ENCODE measurements around the gene EBF3. TPM values are rescaled to one million over a fixed set of nuclear protein-coding genes. Genes with fewer than 3 reads are reported as not detected.
A peak's percentile ranks its signal among the peaks of the same experiment; 100 is the strongest.

Gene EBF3
- total and polyA plus RNA-seq, 2 experiments from 2014 or later: 0.22 to 0.77 TPM

DNA sequence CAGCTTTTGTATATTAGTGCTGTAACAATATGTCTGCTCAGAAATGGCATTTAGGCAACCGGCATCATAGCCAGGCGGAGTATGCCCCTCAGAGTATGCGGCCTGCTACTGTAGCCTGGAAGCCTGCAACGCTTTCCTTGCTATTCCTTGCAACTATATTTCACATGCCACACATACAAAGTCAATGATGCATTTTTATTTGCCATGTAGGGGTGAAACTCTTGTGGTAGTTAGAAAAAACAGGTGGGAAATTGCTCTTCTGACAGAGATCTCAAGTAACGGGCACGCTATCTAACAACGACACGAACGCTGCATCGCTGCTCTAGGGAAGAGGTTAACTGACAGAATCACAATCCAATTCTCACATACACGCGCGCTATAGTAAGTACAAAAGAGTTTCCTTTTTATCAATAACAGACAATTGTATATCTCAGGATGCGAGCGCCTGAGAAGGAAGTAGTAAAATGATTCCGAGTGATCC is 5.9 kb downstream of the EBF3 start:
- H3K79me2 ChIP-seq: no peaks in the 10 kb centered on the region
- no peaks in the 10 kb centered on the region for H3K9me2 ChIP-seq (replicated peaks; ENCODE audit: insufficient read depth)
- TF ChIP-seq EZH2phosphoT487 (IDR thresholded peaks at IDR 0.05; ENCODE audit: low read depth, severe bottlenecking, unreplicated experiment) (peak; percentile 4), EZH2 (IDR thresholded peaks at IDR 0.05; ENCODE audit: borderline replicate concordance) (no peak)
- TF ChIP-seq, protein P1, sequence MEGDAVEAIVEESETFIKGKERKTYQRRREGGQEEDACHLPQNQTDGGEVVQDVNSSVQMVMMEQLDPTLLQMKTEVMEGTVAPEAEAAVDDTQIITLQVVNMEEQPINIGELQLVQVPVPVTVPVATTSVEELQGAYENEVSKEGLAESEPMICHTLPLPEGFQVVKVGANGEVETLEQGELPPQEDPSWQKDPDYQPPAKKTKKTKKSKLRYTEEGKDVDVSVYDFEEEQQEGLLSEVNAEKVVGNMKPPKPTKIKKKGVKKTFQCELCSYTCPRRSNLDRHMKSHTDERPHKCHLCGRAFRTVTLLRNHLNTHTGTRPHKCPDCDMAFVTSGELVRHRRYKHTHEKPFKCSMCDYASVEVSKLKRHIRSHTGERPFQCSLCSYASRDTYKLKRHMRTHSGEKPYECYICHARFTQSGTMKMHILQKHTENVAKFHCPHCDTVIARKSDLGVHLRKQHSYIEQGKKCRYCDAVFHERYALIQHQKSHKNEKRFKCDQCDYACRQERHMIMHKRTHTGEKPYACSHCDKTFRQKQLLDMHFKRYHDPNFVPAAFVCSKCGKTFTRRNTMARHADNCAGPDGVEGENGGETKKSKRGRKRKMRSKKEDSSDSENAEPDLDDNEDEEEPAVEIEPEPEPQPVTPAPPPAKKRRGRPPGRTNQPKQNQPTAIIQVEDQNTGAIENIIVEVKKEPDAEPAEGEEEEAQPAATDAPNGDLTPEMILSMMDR (IDR thresholded peaks at IDR 0.05; ENCODE audit: poor library complexity): peak; percentile 45
- H4K20me1 ChIP-seq (ENCODE audit: insufficient read depth, poor library complexity, severe bottlenecking): no peaks in the 10 kb centered on the region
- peak overlapping the region; percentile 75 for H3K4me2 ChIP-seq
- no peaks in the 10 kb centered on the region for H3K36me3 ChIP-seq (replicated peaks; ENCODE audit: insufficient read depth, low read depth)
- DNase-seq (ENCODE audit: low spot score): no peak
- H3K4me1 ChIP-seq (ENCODE audit: insufficient read depth): peaks cover 24% of the 10 kb centered on the region
- H3K4me3 ChIP-seq: no peak overlapping the region
- no peak overlapping the region for H3K27ac ChIP-seq
- peaks cover 91% of the 10 kb centered on the region for H3K27me3 ChIP-seq
- WGBS (ENCODE audit: low lambda C conversion rate, missing lambda C conversion rate): 18% methylated on average over 16 of the region's 16 CpGs
- H3K9me3 ChIP-seq (ENCODE audit: low read depth): no peaks in the 10 kb centered on the region
- no peak overlapping the region for H2AFZ ChIP-seq

DNA sequence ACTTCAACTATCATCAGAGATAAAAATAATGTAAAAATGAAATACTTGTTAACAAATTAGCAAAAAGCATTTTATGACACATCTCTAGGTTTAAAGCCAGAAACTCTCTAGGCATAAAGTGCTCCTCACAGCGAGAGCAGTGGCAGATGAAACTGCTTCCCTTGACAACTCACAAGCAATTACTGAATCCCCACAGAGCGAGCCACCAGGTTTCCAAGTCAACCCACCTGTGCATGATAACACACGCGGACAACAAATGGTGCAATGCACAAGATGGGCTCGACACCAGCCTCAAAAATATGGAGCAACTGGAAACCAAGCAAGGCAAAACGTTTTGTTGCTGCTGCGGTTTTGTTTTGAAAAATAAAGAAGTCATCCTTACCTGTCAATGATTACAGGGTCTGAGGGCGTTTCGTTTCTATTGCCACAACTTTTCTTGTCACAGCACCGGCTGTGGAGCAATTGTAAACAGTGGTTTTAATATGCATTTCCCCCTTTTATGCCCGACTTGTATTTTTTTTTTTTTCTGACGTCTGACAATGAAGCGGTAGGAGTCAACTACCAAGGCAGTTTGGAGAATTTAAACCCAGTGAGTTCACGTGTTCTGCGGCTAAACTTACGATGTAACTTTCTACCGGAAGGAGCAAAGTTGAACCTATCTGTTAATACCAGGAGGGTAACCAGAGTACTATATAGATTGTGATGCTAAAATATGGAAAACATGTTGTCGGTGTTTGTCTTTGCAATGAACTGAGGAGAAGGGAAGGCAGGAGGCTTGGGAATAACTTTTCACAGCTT is 7.0 kb downstream of the EBF3 start:
- Histone ChIP-seq H2AFZ (no peak overlapping the region), H3K9me2 (replicated peaks; ENCODE audit: insufficient read depth) (no peaks in the 10 kb centered on the region), H3K4me3 (no peak overlapping the region), H3K27ac (no peak overlapping the region), H3K4me1 (ENCODE audit: insufficient read depth) (peaks cover 17% of the 10 kb centered on the region), H3K4me2 (no peak overlapping the region), H3K27me3 (peaks cover 83% of the 10 kb centered on the region), H3K9me3 (ENCODE audit: low read depth) (no peaks in the 10 kb centered on the region), H4K20me1 (ENCODE audit: insufficient read depth, poor library complexity, severe bottlenecking) (no peaks in the 10 kb centered on the region), H3K79me2 (no peaks in the 10 kb centered on the region), H3K36me3 (replicated peaks; ENCODE audit: insufficient read depth, low read depth) (no peaks in the 10 kb centered on the region)
- WGBS (ENCODE audit: low lambda C conversion rate, missing lambda C conversion rate): 14% methylated on average over 18 of the region's 18 CpGs
- TF ChIP-seq EZH2 (IDR thresholded peaks at IDR 0.05; ENCODE audit: borderline replicate concordance) (no peak), EZH2phosphoT487 (IDR thresholded peaks at IDR 0.05; ENCODE audit: low read depth, severe bottlenecking, unreplicated experiment) (peak; percentile 61)
- DNase-seq (ENCODE audit: low spot score): no peak

DNA sequence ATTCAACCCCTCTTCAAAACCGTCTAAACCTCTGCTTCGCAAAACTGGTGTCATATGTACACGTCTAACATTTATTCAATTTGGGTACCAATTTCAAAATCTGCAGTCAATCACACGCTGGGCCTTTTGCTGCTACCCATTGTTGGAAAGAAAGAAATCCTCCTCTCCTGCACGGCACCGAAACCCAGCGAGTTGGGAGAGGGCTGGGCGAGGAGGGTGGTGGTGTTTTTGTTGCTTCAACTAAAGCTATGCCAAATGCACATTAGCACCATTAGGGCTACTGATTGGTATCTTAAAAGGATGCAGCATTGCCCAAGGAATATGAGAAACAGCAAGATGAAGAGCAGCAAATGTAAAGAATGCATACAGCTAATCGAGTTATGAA is 7.8 kb downstream of the EBF3 start:
- Histone ChIP-seq H3K9me2 (replicated peaks; ENCODE audit: insufficient read depth) (no peaks in the 10 kb centered on the region), H3K79me2 (no peaks in the 10 kb centered on the region), H3K36me3 (replicated peaks; ENCODE audit: insufficient read depth, low read depth) (no peaks in the 10 kb centered on the region), H3K27ac (no peak overlapping the region), H3K4me1 (ENCODE audit: insufficient read depth) (peaks cover 17% of the 10 kb centered on the region), H4K20me1 (ENCODE audit: insufficient read depth, poor library complexity, severe bottlenecking) (no peaks in the 10 kb centered on the region), H2AFZ (no peak overlapping the region), H3K27me3 (peaks cover 75% of the 10 kb centered on the region), H3K9me3 (ENCODE audit: low read depth) (no peaks in the 10 kb centered on the region), H3K4me2 (peak overlapping the region; percentile 12), H3K4me3 (no peak overlapping the region)
- TF ChIP-seq, protein P1 (IDR thresholded peaks at IDR 0.05; ENCODE audit: poor library complexity): no peak
- TF ChIP-seq EZH2 (IDR thresholded peaks at IDR 0.05; ENCODE audit: borderline replicate concordance): peak; percentile 27
- DNase-seq (ENCODE audit: low spot score): no peak
- WGBS (ENCODE audit: low lambda C conversion rate, missing lambda C conversion rate): 38% methylated on average over 9 of the region's 9 CpGs

DNA sequence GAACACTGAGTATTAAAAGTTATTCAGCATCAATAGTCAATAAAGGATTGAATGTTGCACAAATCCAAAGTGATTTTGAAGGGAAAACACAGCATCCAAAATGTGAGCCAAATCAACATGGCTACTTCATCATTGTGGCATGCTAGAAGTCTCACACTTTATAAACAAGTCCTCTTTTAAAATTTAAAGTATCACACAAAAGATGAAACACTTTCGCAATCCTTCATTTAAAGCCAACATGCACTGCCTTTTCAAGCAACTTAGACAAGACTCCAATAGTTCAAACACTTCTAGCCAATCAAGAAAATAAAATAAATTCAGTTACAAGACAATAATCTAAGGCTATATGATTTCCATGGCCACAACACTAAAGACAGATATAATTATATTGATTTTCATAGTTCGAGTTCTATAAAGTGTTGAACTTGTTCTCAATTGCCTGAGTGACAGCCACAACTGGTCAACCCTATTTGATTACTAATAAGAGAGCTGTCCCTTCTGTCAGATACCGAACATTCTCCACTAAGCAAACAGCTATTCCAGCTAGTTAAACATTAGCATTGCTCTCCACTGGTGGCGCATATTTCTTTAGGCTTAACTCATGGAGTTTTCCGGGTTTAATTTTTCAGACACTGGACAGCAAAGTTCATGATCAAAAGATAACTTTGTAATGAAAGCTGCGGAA is 8.3 kb downstream of the EBF3 start:
- H3K4me1 ChIP-seq (ENCODE audit: insufficient read depth): peaks cover 17% of the 10 kb centered on the region
- no peaks in the 10 kb centered on the region for H3K79me2 ChIP-seq
- H3K4me2 ChIP-seq: peak overlapping the region; percentile 12
- no peaks in the 10 kb centered on the region for H3K9me2 ChIP-seq (replicated peaks; ENCODE audit: insufficient read depth)
- no peaks in the 10 kb centered on the region for H3K9me3 ChIP-seq (ENCODE audit: low read depth)
- H3K36me3 ChIP-seq (replicated peaks; ENCODE audit: insufficient read depth, low read depth): no peaks in the 10 kb centered on the region
- H4K20me1 ChIP-seq (ENCODE audit: insufficient read depth, poor library complexity, severe bottlenecking): no peaks in the 10 kb centered on the region
- H3K27ac ChIP-seq: no peak overlapping the region
- TF ChIP-seq, protein P1 (IDR thresholded peaks at IDR 0.05; ENCODE audit: poor library complexity): no peak
- TF ChIP-seq EZH2 (IDR thresholded peaks at IDR 0.05; ENCODE audit: borderline replicate concordance) (no peak), EZH2phosphoT487 (IDR thresholded peaks at IDR 0.05; ENCODE audit: low read depth, severe bottlenecking, unreplicated experiment) (no peak)
- peak; percentile 38 for DNase-seq (ENCODE audit: low spot score)
- peaks cover 70% of the 10 kb centered on the region for H3K27me3 ChIP-seq
- H3K4me3 ChIP-seq: no peak overlapping the region
- WGBS (ENCODE audit: low lambda C conversion rate, missing lambda C conversion rate): 46% methylated on average over 6 of the region's 6 CpGs
- H2AFZ ChIP-seq: no peak overlapping the region
